ENCODE data around the gene SELENOH.

The SELENOH gene

GRCh38 chr11:57746920-57747319 lies 5.6 kb downstream of the SELENOH start:
- DNase-seq (ENCODE audit: low read depth) = no peak

DNA sequence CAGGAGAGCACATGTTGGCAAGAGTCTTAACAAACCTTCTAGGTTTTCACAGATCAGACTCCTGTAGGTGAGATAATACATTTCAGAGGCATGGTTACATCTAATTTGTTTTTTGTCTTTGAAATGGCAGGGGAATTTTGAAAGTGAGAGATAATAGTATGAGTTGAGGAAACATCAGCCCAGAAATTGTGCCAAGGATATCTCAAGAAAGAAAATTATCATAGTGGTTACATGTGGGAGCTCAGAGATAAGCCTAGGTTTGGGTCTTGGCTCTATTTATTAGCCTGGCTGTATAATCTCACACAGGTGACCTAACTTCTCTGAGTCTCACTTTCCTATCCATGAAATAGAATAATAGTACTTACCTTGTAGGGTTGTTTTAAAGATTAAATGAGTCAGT lies 9.9 kb downstream of the SELENOH start:
- no peak for DNase-seq (ENCODE audit: low read depth)

DNA sequence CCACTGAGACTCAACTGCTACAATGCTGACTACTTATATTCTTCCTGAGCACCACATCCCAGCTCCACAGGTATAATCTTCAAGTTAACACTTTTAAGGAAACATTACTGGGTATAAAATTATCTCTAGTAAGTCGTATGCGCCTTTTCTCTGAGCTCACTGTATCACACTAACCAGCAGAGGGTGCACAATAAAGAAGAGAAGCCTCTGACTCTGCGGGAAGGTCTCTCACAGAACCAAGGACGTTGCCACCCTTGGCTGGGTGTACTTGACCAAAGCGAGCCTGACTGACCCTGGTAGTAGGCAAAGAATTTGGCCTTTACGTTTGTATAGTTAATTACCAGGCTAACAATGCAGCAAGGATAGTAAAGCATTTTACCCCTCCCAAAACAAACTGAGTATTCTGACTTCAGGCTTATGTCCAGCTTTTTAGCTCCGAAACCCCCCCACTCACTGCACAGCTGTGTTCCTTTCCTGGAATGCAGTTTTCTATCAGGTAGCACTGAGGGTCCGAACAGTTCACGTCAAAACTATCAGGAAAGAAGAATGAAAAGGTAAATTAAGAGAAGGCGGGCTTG lies 10.5 kb downstream of the SELENOH start, which contains the start of gene BTBD18:
Gene BTBD18 (minus strand): TSS at position 144 of the 578 bp plus-strand sequence. CDS start 631 bp downstream, outside the sequence.
- no peak for DNase-seq (ENCODE audit: low read depth)

DNA sequence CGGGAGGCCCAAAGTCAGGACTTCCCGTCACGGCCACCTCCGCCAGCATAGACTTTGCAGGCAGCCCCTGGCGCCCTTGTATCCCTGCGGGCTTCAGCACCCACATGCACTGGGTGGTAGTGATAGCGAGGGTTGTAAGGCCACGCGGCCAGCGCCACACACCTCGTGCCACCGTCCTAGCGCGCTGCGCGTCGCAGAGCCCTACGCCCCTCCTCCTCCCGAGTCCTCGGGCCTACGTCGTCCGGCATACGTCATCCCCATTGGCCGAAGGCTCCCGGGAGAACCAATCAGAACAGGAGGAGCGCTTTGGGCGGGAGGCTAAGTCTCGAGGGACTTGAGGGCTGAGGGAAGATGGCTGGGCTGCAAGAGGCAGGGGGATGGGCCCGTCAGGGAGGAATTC lies 11.7 kb downstream of the SELENOH start:
- no peak for DNase-seq (ENCODE audit: low read depth)

GRCh38 chr11:57758174-57758573 lies 16.9 kb downstream of the SELENOH start:
- no peak for DNase-seq (ENCODE audit: low read depth)

- DNase-seq (ENCODE audit: low read depth) = no peak
Measured at GRCh38 chr11:57761301-57762234, 20.3 kb downstream of the SELENOH start, which contains the start of gene CTNND1. TSS of gene CTNND1 (plus strand) at chr11:57761802. CDS start at chr11:57791479, 29,677 bp downstream.

- no peak for DNase-seq (ENCODE audit: low read depth)
Measured at GRCh38 chr11:57762235-57762861, 21.1 kb downstream of the SELENOH start.

DNA sequence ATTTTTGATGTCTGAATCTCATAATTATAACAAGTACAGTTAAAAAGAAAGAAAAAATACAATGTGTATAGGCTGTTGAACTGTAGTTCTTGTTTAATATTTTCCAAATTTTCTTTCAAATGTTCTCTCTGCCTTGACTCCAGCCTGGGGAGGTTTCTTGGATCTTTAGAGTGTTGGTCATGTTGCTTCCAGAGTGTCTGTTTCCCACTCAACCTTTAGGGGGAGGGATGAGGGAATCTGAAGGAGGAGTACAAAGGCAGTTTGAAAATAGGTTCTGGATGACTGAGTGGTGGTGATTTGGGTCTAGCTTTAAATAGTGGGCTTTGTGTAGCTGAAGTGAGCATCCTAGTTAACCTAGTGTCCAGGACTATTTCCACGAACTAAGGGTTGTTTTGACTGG lies 22.3 kb downstream of the SELENOH start:
- DNase-seq (ENCODE audit: low read depth) = no peak

GRCh38 chr11:57764021-57764420 lies 22.7 kb downstream of the SELENOH start:
- DNase-seq (ENCODE audit: low read depth) = no peak

DNA sequence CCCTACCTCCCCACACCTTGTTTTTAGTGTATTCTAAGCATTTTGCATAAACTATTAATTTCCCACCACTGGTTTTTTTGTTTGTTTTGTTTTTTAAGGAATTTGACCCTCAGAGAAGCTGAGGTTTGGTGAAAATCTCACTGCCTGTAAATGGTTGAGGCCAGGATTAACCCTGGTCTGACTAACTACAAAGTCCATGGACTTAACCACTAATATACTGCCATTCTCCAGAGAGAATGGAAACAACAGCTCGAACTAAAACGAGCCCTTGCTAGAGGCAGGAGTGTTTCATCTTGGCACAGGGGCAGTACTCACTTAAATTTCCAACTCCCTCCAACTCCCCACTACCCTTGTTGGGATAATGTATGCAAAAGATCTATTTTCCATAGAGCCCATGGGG lies 23.3 kb downstream of the SELENOH start:
- DNase-seq (ENCODE audit: low read depth) = no peak

DNA sequence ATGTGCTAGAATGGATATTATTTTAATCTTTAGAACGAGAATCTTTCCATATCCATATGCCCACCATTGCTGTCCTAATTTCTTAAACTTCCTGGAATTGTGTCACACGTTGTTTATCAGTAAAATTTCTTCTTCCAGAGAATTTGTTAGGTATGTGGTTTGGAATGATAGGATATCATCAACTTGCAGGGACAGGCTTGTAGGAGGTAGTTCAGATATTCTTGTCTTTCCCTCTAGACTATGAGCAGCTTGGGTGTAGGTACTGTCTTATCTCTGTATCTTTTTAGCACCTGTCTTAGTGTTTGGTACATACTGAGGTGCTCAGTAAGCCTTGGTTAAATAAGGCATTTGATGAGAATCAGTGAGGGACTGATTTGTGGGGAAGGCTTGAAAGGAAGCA lies 23.7 kb downstream of the SELENOH start:
- no peak for DNase-seq (ENCODE audit: low read depth)

- no peak for DNase-seq (ENCODE audit: low read depth)
Measured at GRCh38 chr11:57770793-57771192, 29.5 kb downstream of the SELENOH start.

GRCh38 chr11:57771365-57771764 lies 30.1 kb downstream of the SELENOH start:
- no peak for DNase-seq (ENCODE audit: low read depth)

DNA sequence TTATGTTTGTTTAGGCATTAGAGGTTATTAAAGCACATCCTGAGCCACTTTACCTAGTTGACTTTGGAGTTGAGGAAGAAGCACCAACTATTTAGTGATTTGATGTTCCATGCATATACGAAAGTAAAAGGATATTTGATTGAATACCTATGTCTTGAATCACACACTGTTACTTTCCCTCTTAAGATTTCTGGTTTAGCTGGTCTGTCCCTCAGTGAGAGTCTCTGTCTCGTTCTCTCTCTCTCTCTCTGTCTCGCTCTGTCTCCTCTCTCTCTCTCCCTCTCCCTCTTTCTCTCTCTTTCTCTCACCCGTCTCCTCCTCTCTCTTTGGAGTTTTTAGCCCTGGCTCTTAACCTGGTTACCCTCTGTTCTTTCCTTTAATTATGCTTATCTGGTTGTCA lies 31.3 kb downstream of the SELENOH start:
- DNase-seq (ENCODE audit: low read depth) = no peak

DNA sequence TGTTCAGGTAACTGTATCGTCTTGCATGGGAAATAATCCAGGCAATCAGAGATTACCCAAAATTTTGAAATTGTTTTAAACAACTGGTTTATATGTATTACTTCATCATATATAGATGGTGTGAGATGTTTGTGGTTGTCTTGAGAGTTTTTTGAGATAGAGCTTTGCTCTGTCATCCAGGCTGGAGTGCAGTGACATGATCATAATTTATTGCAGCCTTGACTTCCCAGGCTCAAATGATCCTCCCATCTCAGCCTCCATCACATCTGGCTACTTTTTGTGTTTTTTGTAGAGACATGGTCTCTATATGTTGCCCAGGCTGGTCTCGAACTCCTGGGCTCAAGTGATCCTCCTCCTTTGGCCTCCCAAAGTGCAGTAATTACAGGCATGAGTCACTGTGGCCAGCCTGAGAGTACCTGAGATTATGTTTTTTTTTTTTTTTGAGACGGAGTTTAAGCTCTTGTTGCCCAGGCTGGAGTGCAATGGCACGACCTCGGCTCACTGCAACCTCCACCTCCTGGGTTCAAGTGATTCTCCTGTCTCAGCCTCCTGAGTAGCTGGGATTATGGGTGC lies 31.8 kb downstream of the SELENOH start:
- DNase-seq (ENCODE audit: low read depth) = no peak

DNA sequence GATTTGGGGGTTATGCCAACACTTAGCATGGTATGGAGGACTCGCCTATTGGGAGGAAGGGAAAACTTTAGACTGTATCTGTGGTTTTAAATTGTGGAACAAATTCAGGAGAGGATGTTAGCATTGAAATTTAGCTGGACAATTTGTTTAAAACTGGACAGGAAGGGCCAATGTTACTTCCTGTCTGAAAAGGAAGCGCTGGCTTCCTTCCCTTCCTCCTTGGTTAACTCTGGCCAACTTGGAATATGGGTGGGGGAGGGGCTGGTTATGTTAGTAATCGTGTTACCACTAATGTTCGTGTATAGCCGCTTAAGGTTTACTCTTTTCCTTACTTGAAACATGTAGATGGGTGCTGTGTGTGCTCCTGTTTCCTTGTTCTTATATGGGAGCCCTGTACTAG lies 34.2 kb downstream of the SELENOH start:
- DNase-seq (ENCODE audit: low read depth) = no peak

- DNase-seq (ENCODE audit: low read depth) = no peak
Measured at GRCh38 chr11:57776031-57776521, 34.8 kb downstream of the SELENOH start.

DNA sequence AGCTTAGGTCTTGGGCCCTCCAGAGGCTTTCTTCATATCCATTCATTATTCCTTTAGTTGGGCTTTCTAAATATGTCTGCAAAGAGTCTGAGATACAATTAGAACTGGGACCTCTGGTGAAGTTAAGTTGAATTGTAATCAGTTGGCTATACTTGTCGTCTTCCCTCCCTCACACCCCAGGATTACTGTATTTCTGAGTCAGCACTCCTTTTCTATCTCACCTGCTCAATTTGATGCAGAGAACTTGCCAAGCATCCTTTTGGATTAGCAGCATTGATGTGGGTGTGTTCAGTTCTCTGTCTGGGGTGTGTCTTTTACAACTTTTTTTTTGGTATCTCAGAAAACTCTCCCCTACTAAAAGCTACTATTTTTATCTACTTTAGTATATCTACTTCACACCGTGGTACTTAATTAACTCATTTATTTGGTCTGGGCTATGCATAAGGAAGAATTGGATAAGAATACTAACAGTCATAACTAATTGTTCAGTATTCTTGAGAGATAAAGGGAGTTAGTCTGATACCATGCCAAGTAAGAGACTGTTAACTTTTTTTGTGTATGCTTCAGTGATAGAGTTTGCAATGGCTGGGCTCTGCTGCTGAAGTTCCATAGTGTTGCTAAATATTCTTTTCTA lies 35.4 kb downstream of the SELENOH start:
- DNase-seq (ENCODE audit: low read depth) = no peak

DNA sequence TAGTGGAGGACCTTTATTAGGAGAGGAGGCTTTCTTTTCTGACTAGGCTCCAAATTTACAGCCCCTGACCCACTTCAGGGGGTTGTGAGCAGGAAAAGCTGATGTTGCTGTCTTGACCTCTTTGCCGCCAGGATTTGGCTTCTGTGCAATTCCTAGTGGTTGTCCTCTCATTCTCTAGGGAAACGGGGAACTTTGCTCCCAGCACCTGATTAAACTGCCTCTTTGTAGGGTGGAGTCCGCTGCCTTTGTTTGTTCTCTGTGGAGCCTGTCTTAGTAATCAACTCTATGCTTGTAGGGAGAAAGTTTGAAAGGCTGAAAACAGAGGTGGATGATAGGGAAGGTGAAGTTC lies 36.7 kb downstream of the SELENOH start:
- no peak for DNase-seq (ENCODE audit: low read depth)

DNA sequence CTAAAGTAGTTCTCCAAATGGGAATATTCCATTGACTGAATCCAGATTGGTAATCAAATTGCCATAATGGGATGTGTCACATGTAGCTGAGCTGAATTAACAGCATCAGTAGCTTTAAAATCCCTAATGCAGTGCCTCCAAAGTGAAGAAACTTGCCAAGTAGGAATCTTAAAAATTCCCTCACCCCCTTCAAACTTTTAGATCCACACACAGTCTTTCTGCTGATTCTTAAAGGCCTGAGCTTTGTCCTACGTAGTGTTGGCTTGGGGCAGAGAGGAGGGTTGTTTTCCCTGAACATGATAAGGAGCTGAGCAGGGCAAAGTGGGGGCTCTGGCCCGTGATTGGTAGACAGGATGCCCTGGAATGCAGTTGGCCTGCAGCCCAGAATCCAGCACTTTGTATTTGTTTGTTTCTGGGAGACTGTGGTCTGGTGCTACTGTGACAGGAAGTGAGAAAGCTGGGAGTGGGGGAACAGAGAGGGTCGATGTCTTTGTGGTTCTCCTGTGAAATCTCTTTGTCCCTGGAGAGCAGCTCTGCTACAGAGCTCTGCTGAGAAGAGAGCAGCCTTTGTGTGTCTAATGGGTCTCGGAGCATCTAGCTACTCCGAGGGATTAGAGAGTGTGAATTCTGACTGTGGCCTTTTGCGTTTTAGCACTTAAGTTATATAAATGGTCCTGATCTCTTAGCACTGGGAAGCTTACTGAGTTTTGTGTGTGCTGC lies 37.2 kb downstream of the SELENOH start:
- no peak for DNase-seq (ENCODE audit: low read depth)

- no peak for DNase-seq (ENCODE audit: low read depth)
Measured at GRCh38 chr11:57779276-57779675, 38.0 kb downstream of the SELENOH start.
